ENCODE data around the gene RMI1.

- TF ChIP-seq CTCF (IDR thresholded peaks at IDR 0.05; ENCODE audit: control extremely low read depth in 1 of 3, insufficient read depth in 1 of 3, low read depth in 1 of 3, low read length in 3 of 3): no peak
- TF ChIP-seq EZH2 (IDR thresholded peaks at IDR 0.05; ENCODE audit: low read depth, low read length, severe bottlenecking): no peak
- no peak for TF ChIP-seq ATF3 (IDR thresholded peaks at IDR 0.05; ENCODE audit: insufficient read depth, low read depth, low read length)
- no peak for TF ChIP-seq ZNF274 (IDR thresholded peaks at IDR 0.05; ENCODE audit: borderline replicate concordance, extremely low read depth, low read length)
- no peak for TF ChIP-seq TAF1 (IDR thresholded peaks at IDR 0.05; ENCODE audit: low read depth, low read length)
Observed at GRCh38 chr9:83969602-83970001, 11.0 kb upstream of the RMI1 start.
